ENCODE data around the gene C1QTNF5. TPM values are rescaled to one million over a fixed set of nuclear protein-coding genes. Genes with fewer than 3 reads are reported as not detected.

Gene C1QTNF5
- total and polyA plus RNA-seq, 2 donors (not counting 1 experiment from before 2014, with no cell fraction given) = not detected

GRCh38 chr11:119367661-119368120 is 27.0 kb upstream of the C1QTNF5 start:
- peaks cover 0 to 19% (median 0%) of the 10 kb centered on the region in 3 donors for H3K9me3 ChIP-seq (ENCODE audit: control extremely low read depth in 1 of 3, control insufficient read depth in 2 of 3, insufficient read depth in 1 of 3, low read length in 2 of 3)
- no peaks in the 10 kb centered on the region for H3K36me3 ChIP-seq (replicated peaks in 1 of 2; ENCODE audit: control extremely low read depth in 1 of 2, control insufficient read depth in 1 of 2, extremely low read depth in 1 of 2, insufficient read depth in 2 of 2, low read length in 1 of 2)
- ATAC-seq (ENCODE audit: low read depth) (no peak), DNase-seq (no peak)
- H3K9ac ChIP-seq (ENCODE audit: low read length) = no peak overlapping the region
- no peaks in the 10 kb centered on the region for H3K9me3 Mint-ChIP-seq (ENCODE audit: insufficient read depth)
- H3K4me1 ChIP-seq (ENCODE audit: control insufficient read depth in 2 of 2, insufficient read depth in 2 of 2, low read length in 2 of 2) = peaks cover 15 to 19% of the 10 kb centered on the region in 2 donors
- ChIA-PET CTCF (interaction anchor here (0.5 to 3.6 kb wide), 4 partner anchors 9 to 12 kb away, joined by 3 to 16 read pairs (median 4); no protein-coding TSS in a partner anchor), POLR2A (interaction anchor here (0.6 kb wide), 1 partner anchor 29 kb away, joined by 11 read pairs; no protein-coding TSS in a partner anchor)
- no peaks in the 10 kb centered on the region for H3K79me2 ChIP-seq (ENCODE audit: control insufficient read depth, insufficient read depth, low read length)
- no peak overlapping the region for H3K4me3 ChIP-seq (ENCODE audit: control extremely low read depth in 1 of 5, extremely low read depth in 1 of 5, insufficient read depth in 1 of 5, low read depth in 2 of 5, low read length in 4 of 5)
- peaks cover 62% of the 10 kb centered on the region for H3K27me3 Mint-ChIP-seq
- H3K27ac ChIP-seq (ENCODE audit: low read length in 2 of 2) = no peak overlapping the region
- no peaks in the 10 kb centered on the region for H4K20me1 ChIP-seq (ENCODE audit: control insufficient read depth, insufficient read depth, low read length, poor library complexity, severe bottlenecking)
- 77% methylated on average over 3 of the region's 9 CpGs for WGBS (ENCODE audit: insufficient coverage)
- no peak overlapping the region for H3K4me3 Mint-ChIP-seq
- no peak overlapping the region for H3K4me2 ChIP-seq (replicated peaks; ENCODE audit: low read depth, low read length, poor library complexity, severe bottlenecking)
- H3K27ac Mint-ChIP-seq = no peak overlapping the region
- peaks cover 11% of the 10 kb centered on the region for H3K4me1 Mint-ChIP-seq
- no peak for TF ChIP-seq EZH2 (IDR thresholded peaks at IDR 0.05; ENCODE audit: borderline replicate concordance, insufficient read depth, low read depth, low read length, poor library complexity, severe bottlenecking)
- TF ChIP-seq CTCF (IDR thresholded peaks at IDR 0.05) = no peak
- intact Hi-C loops (cut with micrococcal nuclease) = no loop called here
- peaks cover 0 to 52% (median 26%) of the 10 kb centered on the region in 4 experiments for H3K27me3 ChIP-seq (replicated peaks in 1 of 4; ENCODE audit: control extremely low read depth in 1 of 4, control insufficient read depth in 3 of 4, insufficient read depth in 4 of 4, low read length in 3 of 4)
- no peak overlapping the region for H2AFZ ChIP-seq (ENCODE audit: insufficient read depth, low read depth, low read length, poor library complexity, severe bottlenecking)

Data from B cell (primary cell).